Rectal smooth muscle tissue (tissue), 1 donor: ENCODE data around the gene NDEL1.
A peak's percentile ranks its signal among the peaks of the same experiment; 100 is the strongest.

Experiments used
- H3K27ac ChIP-seq: one replicate; pipeline ENCODE4 v1.7.0; 2013; ENCODE audit warnings: low read depth, low read length, inconsistent platforms
- H3K27me3 ChIP-seq: one replicate; pipeline ENCODE4 v1.7.0; 2013; ENCODE audit warnings: low read length; ENCODE audit not compliant: control insufficient read depth, insufficient read depth
- H3K36me3 ChIP-seq: one replicate; pipeline ENCODE4 v1.7.0; 2013; ENCODE audit warnings: low read length; ENCODE audit not compliant: control insufficient read depth, insufficient read depth
- H3K4me1 ChIP-seq: one replicate; pipeline ENCODE4 v1.7.0; 2013; ENCODE audit warnings: low read length; ENCODE audit not compliant: control insufficient read depth, insufficient read depth
- H3K4me3 ChIP-seq: one replicate; pipeline ENCODE4 v1.7.0; 2013; ENCODE audit warnings: low read length
- H3K9ac ChIP-seq: one replicate; pipeline ENCODE4 v1.7.0; 2013; ENCODE audit warnings: low read length

NDEL1 gene

DNA sequence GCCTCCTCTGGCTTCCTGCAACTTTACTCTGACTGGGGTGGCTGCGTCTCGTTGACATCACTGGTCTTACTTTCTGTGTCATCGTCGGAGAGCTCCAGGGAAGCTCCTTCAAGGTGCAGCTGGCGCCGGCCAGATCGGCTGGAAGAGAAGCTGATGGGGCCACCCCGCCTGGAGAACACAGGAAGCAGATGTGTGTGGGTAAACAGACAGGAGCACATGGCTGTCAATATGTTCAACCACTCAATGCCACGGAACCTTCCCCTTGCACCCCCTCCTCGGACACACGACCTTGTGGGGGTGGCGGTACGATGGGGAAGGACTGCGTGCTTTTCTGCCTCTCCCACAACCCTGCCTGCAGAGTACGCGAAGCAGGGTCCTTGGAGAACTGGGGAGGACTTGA, 40.1 kb downstream of the NDEL1 start:
- no peak overlapping the region for H3K27ac ChIP-seq
- peaks cover 9% of the 10 kb centered on the region for H3K4me1 ChIP-seq
- H3K4me3 ChIP-seq, result no peak overlapping the region
- peaks cover 30% of the 10 kb centered on the region for H3K36me3 ChIP-seq
- H3K9ac ChIP-seq, result no peak overlapping the region
- no peaks in the 10 kb centered on the region for H3K27me3 ChIP-seq

DNA sequence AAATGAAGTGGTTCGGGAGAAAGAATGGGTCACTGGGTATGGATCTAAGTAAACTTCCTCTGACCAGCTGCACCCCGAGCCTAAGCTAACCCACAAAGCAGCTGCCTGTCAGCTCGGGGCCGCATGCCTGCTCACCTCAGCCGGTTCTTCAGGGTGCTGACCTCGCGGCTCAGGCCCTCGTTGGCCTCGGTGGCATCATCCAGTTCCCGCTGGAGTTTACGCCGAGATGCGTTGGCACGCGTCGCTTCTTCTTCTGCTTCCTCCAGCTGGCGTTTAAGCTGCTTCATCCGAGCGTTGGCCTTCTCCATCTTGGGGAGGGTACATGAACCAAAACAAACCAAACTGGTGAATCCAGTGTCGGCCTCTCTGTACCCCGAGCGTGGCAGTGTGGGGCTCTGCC, 41.1 kb downstream of the NDEL1 start:
- peaks cover 29% of the 10 kb centered on the region for H3K36me3 ChIP-seq
- H3K4me3 ChIP-seq, result no peak overlapping the region
- H3K27ac ChIP-seq, result no peak overlapping the region
- H3K9ac ChIP-seq, result no peak overlapping the region
- H3K4me1 ChIP-seq, result peaks cover 9% of the 10 kb centered on the region
- no peaks in the 10 kb centered on the region for H3K27me3 ChIP-seq

DNA sequence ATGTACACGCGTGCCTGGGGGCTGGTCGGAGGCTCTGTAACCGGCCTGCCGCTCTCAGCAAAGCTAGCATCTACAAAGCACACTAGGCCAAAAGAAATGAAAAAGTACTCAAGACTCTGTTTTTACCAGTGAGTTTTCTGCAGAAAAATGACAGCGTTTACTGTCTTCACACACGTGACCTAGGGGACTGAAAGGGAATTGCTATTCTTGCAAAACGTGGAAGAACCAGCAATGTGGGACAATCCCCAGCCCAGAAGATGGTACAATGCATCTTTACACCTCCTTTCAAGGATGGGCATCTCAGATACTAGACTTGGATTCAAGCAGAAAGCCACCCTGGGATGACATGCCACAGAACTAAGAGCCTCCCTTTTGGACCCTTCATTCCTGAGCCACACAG, 41.5 kb downstream of the NDEL1 start:
- H3K27ac ChIP-seq, result no peak overlapping the region
- no peaks in the 10 kb centered on the region for H3K27me3 ChIP-seq
- H3K9ac ChIP-seq, result no peak overlapping the region
- H3K4me1 ChIP-seq, result peaks cover 9% of the 10 kb centered on the region
- H3K4me3 ChIP-seq, result no peak overlapping the region
- peaks cover 26% of the 10 kb centered on the region for H3K36me3 ChIP-seq

DNA sequence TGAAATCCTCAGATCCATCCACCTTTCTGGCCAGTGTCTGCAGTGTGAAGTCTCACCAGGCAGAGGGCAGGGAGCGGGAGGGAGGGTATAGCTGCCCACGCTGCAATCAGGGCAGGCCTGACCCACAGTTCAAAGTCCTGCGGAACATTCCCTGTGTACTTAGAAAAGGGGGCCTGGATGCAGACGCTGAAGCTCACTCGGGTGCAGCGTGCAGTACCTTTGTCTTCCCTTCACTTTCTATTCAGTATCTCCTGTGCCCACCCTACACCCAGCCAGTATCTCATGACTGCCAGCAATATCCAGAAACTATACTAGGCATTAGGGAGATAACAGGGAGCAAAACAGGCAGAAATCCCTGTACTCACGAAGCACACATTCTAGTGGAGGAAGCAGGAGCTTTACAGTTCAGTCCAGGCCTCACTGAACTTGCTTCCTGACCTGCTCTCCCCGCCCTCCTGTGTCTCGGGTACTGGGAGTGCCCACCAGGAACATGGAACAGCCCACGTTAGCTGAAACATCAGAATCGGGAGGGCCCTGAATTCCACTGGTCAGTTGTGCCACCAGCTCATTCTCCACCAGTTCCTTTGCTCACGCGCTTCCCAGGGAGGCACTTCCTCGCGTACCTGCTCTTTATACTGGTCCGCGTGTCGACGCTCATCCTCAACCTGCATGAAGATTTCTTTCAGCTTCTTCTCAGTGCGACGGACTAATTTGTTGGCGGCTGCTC, 42.2 kb downstream of the NDEL1 start:
- Histone ChIP-seq H3K27me3 (no peaks in the 10 kb centered on the region), H3K4me1 (peaks cover 9% of the 10 kb centered on the region), H3K36me3 (peaks cover 26% of the 10 kb centered on the region), H3K27ac (no peak overlapping the region), H3K9ac (no peak overlapping the region), H3K4me3 (no peak overlapping the region)

DNA sequence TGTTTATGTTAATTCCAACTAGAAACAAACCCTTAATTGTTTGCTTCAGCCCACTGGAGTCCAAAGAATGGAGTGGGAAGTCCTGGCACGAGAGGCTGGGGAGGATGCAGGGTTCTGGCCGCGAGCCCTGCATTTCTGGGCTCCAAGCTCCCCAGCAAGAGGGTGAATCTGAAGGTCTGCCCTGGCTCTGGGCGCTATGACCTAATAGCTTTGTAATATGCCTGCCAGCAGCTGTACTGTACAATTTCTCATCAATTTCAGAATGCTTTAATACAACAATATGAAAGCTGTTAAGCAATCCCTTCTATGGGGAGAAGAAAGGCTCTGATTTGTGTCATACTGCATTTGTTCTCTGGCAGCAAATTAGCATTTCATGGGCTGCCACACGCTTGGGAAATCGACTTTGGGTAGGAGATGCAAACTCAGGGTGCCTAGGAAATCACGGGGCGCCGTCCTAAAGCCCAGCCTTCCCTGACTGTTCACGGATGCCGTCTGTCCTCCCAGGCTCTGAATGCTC, 43.8 kb downstream of the NDEL1 start:
- Histone ChIP-seq H3K27ac (peak overlapping the region; percentile 45), H3K4me3 (no peak overlapping the region), H3K4me1 (peaks cover 9% of the 10 kb centered on the region), H3K36me3 (peaks cover 29% of the 10 kb centered on the region), H3K27me3 (no peaks in the 10 kb centered on the region), H3K9ac (no peak overlapping the region)

DNA sequence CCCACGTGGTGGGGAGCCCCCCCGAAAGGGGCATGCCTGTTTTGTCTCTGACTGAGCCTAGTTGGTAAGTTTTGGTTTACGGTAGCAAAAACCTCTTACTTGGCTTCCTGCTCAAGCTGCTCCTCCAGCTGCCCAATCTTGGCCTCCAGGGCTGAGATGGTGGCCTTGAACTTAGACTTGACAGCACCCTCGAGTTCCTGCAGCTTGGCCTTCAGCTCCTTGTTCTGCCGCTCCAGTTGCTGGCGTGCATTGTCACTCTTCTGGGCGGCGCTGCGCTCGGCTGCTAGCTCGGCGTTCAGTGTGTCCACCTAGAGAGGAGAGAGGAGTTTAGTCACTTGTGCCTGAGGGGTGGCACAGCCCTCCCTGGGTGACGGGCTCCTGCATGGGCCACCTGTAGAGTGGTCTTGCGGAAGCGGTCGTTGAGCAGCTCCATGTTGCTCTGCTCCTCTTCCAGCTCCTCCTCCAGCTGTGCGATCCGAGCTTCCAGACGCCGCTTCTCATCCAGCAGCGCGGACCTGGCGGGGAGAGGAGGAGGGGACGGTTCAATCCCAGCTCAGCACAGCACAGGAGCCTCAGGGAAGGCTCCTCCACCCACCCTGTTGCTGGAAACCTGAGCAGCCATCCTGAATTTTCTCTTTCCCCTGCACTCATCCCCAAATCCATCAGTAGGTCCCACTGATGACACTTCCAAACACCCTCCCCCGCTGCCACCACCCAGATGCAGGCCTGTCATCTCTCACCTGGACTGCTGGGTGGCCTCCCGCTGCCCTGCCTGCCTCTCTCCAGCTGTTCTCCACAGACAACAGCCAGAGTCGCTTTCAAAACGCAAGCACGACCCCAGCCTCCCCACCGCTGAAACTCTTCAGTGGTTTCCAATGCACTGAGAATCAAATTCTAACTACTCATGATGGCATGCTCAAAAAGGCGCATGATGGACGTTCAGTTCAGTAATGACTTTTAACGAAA, 44.6 kb downstream of the NDEL1 start:
- H3K27me3 ChIP-seq, result no peaks in the 10 kb centered on the region
- peaks cover 23% of the 10 kb centered on the region for H3K36me3 ChIP-seq
- H3K9ac ChIP-seq, result no peak overlapping the region
- peaks cover 9% of the 10 kb centered on the region for H3K4me1 ChIP-seq
- no peak overlapping the region for H3K4me3 ChIP-seq
- peak overlapping the region; percentile 45 for H3K27ac ChIP-seq

DNA sequence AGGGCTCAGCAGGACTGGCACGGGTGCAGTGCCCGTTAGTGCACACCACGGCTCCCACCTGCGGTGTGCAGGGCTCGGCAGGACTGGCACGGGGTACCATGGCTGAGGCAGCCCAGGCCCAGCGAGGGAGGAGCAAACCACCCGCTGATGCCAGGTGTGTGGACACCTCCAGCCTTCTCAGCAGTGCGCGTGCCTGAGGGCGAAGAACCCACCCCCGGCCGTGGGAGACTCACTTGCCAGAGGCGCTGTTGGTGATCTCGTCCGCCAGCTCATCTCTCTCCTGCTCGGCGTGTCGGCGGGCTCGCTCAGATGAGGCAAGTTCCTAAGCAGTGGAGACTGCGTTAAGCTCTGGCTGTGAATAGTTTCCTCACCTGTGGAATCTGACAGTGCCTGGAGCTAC, 45.4 kb downstream of the NDEL1 start:
- Histone ChIP-seq H3K4me1 (peaks cover 9% of the 10 kb centered on the region), H3K27ac (no peak overlapping the region), H3K4me3 (no peak overlapping the region), H3K27me3 (no peaks in the 10 kb centered on the region), H3K36me3 (peaks cover 16% of the 10 kb centered on the region), H3K9ac (no peak overlapping the region)

DNA sequence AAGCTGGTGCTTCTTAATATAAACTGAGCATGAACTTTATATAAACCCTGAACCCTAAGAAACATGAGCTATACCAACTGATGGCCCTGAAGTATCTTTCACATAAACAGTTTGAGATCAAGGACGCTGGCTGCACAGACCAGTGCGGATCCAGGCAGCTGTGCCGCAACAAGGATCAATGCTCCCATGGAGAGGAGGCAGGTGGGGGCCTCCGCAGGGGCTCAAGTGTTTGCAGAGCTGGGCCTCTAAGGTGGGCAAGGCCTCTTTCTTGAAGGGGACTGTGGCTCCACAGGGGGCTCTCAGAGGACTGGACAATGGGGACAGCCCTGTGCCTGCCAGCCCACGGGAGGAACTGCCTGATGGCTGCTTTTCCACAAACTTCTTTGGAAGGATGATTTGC, 46.0 kb downstream of the NDEL1 start:
- Histone ChIP-seq H3K4me3 (no peak overlapping the region), H3K4me1 (peaks cover 9% of the 10 kb centered on the region), H3K27ac (no peak overlapping the region), H3K27me3 (no peaks in the 10 kb centered on the region), H3K36me3 (peaks cover 10% of the 10 kb centered on the region), H3K9ac (no peak overlapping the region)

DNA sequence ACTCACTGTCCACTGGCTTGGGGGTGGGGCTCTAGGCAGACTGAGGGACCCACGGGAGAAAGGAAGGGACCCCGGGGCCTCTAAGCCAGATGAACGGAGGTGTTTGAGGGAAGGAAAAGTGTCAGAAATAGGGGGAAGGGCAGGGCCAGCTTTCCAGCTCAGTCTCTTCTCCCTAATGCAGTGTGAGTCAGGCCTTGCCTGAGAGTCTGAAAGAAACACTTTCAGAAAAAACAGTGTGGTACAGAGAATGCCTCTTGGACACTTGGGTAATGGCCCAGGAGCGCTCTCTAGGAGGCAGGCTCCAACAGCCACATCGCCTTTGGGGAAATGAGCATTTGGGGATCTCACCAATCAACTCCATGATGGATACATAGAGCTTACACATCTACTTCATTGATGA, 46.9 kb downstream of the NDEL1 start:
- peaks cover 7% of the 10 kb centered on the region for H3K36me3 ChIP-seq
- peaks cover 9% of the 10 kb centered on the region for H3K4me1 ChIP-seq
- no peak overlapping the region for H3K27ac ChIP-seq

DNA sequence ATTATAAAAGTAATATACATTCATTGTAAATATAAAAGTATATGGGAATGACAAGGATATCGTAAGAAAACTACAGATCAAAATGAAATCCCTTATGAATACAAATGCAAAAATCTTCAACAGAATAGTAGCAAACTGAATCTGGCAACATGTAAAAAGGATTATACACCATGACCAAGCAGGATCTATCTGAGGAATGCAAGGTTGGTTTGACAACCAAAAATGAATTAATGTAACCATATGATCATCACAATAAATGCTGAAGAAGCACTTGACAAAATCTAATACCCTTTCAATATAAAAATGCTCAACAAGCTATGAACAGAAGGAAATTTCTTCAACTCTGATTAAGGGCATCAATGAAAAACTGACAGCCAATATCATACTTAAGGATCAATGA, 48.8 kb downstream of the NDEL1 start:
- Histone ChIP-seq H3K9ac (no peak overlapping the region), H3K27me3 (no peaks in the 10 kb centered on the region), H3K4me3 (no peak overlapping the region), H3K4me1 (peaks cover 9% of the 10 kb centered on the region), H3K27ac (no peak overlapping the region), H3K36me3 (peaks cover 10% of the 10 kb centered on the region)

More for the DNA sequence above, 46.9 kb downstream of the NDEL1 start:
- Histone ChIP-seq H3K4me3 (no peak overlapping the region), H3K9ac (no peak overlapping the region), H3K27me3 (no peaks in the 10 kb centered on the region)

DNA sequence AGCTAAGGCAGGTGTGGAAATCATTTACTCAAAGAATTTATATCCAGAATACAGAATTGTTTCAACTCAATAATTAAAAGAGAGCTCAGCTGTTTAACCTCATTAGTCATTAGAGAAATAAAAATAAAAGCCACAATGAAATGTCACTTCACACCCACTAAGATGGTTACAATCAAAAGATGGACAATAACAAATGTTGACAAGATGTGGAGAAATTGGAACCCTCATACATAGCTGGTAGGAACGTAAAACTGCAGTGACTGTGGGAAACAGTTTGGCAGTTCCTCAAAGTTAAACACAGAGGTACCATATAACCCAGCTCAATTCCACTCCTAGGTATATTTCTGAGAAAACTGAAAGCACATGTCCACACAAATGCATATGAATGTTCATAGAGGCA, 49.8 kb downstream of the NDEL1 start:
- no peak overlapping the region for H3K9ac ChIP-seq
- H3K4me1 ChIP-seq, result no peaks in the 10 kb centered on the region
- H3K27me3 ChIP-seq, result no peaks in the 10 kb centered on the region
- no peak overlapping the region for H3K27ac ChIP-seq
- no peak overlapping the region for H3K4me3 ChIP-seq
- peaks cover 10% of the 10 kb centered on the region for H3K36me3 ChIP-seq

DNA sequence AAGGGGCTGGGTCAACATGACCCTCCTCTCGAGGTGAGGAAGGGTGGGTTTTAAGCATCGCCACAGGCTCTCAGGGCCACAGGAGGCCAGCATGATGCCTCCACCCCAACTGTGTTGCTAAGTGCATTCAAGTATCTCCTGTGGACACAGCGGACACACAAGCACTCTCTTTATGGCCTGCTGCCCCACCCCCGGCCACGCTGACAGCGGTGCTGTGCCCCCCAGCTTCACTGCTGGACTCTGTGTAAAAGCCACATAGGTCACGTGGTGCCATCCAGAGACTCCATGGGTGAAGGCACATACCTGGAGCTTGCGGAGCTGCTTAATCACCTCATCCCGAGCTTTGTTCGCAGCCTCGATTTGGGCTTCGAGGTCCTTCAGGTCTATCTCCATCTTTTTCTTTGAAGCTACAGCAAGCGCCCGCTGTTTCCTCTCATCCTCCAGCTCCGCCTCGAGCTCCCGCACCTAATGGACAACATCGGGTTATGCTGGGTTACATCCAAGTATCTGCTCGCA, 51.5 kb downstream of the NDEL1 start:
- Histone ChIP-seq H3K36me3 (peaks cover 6% of the 10 kb centered on the region), H3K9ac (no peak overlapping the region), H3K27ac (no peak overlapping the region)

More for the DNA sequence above, 51.5 kb downstream of the NDEL1 start:
- Histone ChIP-seq H3K4me3 (no peak overlapping the region), H3K4me1 (no peaks in the 10 kb centered on the region), H3K27me3 (no peaks in the 10 kb centered on the region)
